Measurements from ENCODE around the gene SPDYE3.

- TF ChIP-seq POLR2A (IDR thresholded peaks at IDR 0.05; ENCODE audit: low read depth, low read length) (no peak), CTCF (conservative IDR thresholded peaks at IDR 0.05; ENCODE audit: low read depth, low read length) (no peak), CEBPB (IDR thresholded peaks at IDR 0.05; ENCODE audit: low read depth, low read length) (no peak), CHD1 (IDR thresholded peaks at IDR 0.05; ENCODE audit: low read depth, low read length) (no peak), FOS (IDR thresholded peaks at IDR 0.05; ENCODE audit: low read depth, low read length) (no peak), RCOR1 (IDR thresholded peaks at IDR 0.05; ENCODE audit: insufficient replicate concordance, low read length) (no peak), SMC3 (IDR thresholded peaks at IDR 0.05; ENCODE audit: low read depth, low read length) (no peak), NFE2L2 (IDR thresholded peaks at IDR 0.05; ENCODE audit: low read depth, low read length) (no peak), USF2 (IDR thresholded peaks at IDR 0.05; ENCODE audit: low read depth, low read length) (no peak), MXI1 (IDR thresholded peaks at IDR 0.05; ENCODE audit: borderline replicate concordance, low read depth, low read length) (no peak)
Observed at GRCh38 chr7:100367251-100367620, 59.7 kb downstream of the SPDYE3 start.
